H4 (cell line): ENCODE measurements around the gene GEN1. TPM values are rescaled to one million over a fixed set of nuclear protein-coding genes. Genes with fewer than 3 reads are reported as not detected.

Experiments
- DNase-seq: peaks from one replicate; pipeline ENCODE4 v3.0.0-alpha.2; 2015; ENCODE audit warnings: low spot score
- total RNA-seq: library from RNA; depleted of rRNA; stranded (reverse); fragments of >200 nt; shearing (Covaris generic); gene quantifications from 2 replicates; pipeline ENCODE4 v1.2.3, GENCODE V29; 2014

The GEN1 gene
- total RNA-seq, 1 experiment from 2014 or later: 8.7 TPM

DNA sequence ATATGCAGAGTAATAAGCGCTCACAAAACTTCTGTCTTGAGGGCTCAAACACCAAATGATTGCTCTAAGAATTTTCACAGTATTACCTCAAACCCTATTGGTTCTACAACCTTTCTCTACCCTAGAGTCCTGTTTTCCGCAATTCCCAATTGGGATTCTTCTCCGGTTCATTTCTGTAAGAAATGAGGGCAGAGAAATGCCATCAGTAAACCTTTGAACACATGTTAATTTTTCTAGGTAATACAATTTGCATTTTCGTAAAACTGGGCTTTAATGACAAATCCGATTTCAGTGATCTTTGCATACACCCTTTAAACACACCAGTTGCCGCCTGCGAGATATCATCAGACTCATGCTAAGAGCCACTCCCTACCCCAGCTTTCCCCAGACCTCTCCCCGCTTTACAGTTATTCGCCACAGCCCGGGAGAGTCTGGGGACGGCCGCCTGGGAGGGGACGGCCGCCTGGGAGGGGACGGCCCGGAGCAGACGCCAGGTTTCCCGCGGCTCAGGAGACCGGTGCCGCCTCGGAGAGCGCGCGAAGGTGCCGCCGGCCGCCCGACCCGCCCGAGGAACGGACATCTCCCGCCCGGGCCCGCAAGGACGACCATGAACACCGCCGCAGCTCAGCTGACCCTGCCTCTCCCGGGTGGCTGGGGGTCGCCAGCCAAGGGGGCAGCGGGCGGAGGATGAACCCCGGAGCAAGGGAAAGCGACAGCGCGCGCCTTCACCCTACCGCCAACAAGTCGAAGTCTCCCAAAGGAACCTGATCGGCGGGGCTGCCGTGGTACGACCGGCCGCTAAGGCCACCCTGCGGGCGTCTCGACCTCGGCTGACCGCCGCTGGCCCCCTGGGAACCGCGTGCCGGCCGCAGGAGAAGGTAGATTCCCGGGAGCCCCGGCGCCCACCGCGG lies 791 bp upstream of the GEN1 start:
- DNase-seq: peak; percentile 13

GRCh38 chr2:17754773-17755425 lies 961 bp downstream of the GEN1 start:
- no peak for DNase-seq

GRCh38 chr2:17756668-17757067 lies 2.7 kb downstream of the GEN1 start:
- DNase-seq: no peak

DNA sequence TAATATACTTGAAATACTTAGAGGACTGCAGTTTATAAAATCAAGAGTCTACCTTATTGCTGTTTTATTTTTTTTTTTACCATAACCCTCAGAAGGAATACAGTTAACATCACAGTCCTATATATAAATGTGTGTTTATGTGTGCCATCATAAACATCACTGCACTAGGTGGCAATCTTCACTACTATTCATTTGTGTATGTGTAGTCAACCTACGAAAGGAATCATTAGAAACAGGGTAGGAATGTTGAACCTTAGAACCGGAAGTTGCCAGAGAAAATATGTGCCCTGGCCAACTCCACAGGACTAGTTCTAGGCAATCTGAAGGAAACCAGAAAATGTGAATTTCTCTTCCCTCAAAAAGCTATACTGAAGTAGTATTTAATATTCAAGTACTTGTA lies 3.4 kb downstream of the GEN1 start:
- peak; percentile 11 for DNase-seq

GRCh38 chr2:17758118-17758517 lies 4.2 kb downstream of the GEN1 start:
- DNase-seq: no peak

DNA sequence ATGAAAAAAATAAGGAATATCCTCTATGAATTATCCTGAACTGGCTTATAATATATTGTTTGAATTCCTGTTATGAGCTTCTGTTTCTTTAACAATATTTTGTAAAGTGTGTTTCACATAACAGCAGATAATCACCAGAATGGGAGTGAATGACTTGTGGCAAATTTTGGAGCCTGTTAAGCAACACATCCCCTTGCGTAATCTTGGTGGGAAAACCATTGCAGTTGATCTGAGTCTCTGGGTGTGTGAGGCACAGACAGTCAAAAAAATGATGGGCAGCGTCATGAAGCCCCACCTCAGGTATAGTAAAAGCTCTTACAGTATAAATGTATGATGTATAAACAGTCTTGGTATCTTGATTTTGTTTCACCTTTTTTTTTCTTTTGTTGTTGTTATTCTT lies 5.9 kb downstream of the GEN1 start:
- no peak for DNase-seq

DNA sequence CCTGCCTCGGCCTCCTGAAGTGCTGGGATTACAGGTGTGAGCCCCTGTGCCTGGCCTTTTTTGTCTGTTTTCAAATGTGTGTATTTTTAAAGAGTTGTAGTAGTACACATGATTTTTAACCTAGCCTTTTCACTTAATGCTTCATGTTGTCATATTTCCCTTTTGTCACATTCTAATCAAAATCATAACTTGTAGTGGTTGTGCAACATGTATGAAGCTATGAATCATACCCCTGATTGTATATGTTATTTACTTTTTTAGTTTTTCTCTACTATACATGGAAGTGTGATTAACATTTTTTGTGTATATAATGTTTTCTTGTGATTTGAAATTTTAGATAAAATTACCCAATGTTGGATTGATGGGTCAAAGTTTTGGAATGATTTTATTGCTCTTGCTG lies 8.5 kb downstream of the GEN1 start:
- DNase-seq: no peak

DNA sequence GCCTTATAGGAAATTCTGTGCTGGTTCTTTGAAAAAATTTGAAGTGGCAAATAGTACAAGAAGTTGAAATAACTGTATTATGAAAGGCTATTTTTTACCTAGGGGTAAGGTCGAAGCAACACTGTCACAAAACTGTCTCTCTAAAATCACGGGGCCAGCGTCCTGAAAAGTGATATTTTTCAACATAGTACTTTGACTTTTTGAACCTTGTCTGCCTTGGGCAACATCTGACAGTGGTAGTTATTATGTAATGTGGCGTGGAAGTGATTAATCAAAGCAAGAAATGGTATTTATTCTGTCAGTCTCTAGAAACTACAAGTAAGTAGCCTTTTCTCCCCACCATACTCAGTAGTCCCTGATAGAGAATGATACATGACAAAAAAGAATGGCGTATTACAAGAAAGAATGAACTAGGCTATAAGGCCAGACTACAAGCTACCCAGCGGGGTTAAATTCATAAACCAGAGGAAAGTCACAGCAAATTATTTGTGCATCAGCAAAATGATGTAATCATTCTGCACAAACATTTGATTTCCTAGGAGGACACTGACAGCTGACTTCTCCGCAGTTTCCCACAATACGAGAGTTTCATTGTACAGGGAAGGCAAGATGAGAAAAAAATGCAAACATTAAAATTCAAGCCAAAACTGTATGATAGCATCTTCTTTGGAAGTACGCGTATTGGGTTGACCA lies 9.8 kb downstream of the GEN1 start:
- no peak for DNase-seq

GRCh38 chr2:17765398-17765797 lies 11.5 kb downstream of the GEN1 start:
- DNase-seq: no peak

- no peak for DNase-seq
Observed at GRCh38 chr2:17768894-17769293, 15.0 kb downstream of the GEN1 start.

DNA sequence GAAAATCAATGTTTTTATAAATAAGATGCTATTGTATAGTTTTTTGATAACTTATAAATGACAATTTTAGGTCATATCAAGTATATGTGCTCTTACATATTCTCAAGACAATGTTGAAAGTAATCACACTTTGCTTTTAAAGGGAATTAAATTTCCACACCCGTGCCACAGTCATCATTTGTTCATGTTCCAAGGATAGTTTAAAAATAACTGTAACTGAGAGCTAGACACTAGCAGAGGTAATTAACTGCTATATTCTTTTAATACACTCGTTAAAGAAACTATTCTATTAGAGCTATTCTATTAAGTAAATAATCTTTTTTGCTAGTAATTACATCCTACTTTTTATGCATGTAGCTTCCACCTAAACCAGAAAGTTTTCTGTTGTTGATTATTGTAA lies 18.0 kb downstream of the GEN1 start:
- DNase-seq: no peak

GRCh38 chr2:17772532-17772931 lies 18.6 kb downstream of the GEN1 start:
- DNase-seq: no peak

DNA sequence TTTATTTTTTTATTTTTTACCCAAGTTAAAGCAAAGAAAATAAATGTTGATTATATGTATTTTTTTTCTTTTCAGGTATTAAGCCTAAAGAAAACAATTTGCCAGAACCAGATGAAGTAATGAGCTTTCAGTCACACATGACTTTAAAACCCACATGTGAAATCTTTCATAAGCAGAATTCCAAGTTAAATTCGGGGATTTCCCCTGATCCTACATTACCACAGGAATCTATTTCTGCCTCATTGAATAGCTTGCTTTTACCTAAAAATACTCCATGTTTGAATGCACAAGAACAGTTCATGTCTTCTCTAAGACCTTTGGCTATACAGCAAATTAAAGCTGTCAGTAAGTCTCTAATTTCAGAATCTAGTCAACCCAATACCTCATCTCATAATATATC lies 26.6 kb downstream of the GEN1 start:
- DNase-seq: no peak

DNA sequence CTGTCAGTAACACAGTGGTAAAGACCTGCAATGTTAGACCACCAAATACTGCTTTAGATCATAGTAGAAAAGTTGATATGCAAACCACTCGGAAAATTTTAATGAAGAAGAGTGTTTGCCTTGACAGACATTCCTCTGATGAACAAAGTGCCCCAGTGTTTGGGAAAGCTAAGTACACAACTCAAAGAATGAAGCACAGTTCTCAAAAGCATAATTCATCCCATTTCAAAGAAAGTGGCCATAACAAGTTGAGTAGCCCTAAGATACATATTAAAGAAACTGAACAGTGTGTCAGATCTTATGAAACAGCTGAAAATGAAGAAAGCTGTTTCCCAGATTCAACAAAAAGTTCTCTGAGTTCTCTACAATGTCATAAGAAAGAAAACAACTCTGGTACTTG lies 27.5 kb downstream of the GEN1 start:
- no peak for DNase-seq

GRCh38 chr2:17786727-17787126 lies 32.8 kb downstream of the GEN1 start:
- no peak for DNase-seq

GRCh38 chr2:17788773-17789172 lies 34.8 kb downstream of the GEN1 start:
- DNase-seq: no peak

- DNase-seq: no peak
Observed at GRCh38 chr2:17790536-17790935, 36.6 kb downstream of the GEN1 start.

- DNase-seq: peak; percentile 46
Observed at GRCh38 chr2:17791121-17791816, 37.3 kb downstream of the GEN1 start.

- DNase-seq: no peak
Observed at GRCh38 chr2:17791817-17792130, 37.8 kb downstream of the GEN1 start.

GRCh38 chr2:17792515-17792914 lies 38.6 kb downstream of the GEN1 start:
- no peak for DNase-seq

DNA sequence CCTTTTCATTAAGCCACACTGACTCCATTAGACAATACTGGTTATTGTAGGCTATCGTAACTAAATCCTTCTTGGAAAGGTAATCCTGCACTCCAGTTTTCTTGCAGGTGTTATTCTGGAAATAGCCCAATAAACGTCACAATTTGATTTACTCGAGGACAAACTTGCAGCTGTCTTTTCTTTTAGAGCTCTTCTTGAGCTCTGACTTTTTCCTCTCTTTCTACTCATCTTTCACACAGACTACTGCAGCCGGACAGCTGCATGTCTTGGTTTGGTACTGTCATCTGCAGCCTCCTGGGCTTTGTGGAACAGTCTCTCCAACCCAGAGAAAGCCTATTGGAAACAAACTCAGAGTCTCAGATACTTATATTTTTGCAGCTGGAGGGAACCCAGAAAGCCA lies 39.4 kb downstream of the GEN1 start:
- no peak for DNase-seq

DNA sequence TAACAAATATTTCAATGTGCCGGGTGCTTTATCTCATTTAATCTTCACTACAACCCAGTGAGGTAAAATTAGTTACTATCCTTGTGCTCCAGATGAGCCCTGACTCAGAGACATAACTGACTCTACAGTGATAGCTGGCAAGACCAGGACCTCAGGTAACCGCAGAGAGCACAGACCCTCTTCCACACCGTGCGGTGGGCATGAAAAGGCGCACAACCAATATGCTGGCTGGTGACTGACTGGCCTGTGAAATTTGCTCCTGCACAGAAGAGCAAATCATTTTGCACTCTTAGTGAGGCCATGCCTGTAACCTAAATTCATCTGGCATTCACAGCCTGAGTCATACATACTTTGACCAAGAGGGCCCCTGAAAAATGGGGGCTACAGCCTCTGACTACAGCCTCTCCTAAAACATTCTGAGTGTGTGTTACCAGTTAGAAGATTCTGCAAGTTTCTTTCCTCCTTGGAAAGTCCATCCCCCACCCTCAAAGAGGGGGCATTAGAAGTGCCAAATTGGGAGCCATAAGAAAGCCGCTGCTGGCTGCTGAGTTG lies 39.9 kb downstream of the GEN1 start:
- no peak for DNase-seq
